Measurements from ENCODE around the gene CALML6.

CALML6 gene

DNA sequence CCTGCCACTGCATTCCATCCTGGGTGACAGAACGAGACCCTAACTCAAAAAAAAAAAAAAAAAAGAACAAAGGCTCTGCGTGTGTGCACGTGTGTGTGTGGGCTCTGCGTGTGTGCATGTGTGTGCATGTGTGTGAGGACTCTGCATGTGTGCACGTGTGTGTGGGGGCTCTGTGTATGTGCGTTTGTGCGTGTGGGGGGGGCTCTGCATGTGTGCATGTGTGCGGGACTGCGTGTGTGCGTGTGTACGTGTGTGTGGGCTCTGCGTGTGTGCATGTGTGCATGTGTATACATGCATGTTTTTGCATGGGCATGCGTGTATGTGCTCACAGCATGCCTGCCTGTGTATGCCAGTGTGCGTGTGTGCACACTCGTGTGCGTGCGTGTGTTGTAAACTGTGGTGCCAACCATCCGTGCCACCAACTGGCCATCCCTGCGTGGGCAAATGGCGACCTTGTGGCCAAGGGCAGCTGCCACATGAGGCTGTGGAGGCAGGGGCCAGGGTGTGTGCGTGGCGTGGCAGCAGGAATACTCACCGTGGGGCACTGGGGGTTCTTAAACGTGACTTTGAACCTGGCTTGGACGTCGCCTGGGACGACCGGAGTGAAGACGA, 30.8 kb downstream of the CALML6 start:
- CTCF ChIA-PET, result interaction anchor here (1.5 to 3.0 kb wide), 3 partner anchors 14 to 99 kb away, joined by 4 to 34 read pairs (median 21); no protein-coding TSS in a partner anchor

DNA sequence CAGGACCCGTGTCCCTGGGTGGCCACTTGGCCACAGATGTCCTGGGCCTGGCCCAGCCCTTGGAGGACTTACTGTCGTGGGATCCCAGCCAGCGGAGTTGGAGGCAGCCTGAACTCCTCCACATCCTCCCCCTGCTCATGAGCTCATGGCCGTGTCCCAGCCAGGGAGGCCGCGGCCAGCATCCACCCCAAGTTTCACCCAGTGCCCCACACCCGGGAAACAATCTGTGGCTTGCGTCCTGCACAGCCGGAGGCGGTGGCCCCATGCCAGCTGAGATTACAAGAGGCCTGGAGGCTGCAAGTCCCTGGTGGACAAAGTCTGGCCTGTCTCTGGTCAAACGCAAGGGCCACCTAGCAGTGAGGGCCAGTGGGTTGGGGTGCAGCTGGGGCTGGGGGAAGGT, 31.5 kb downstream of the CALML6 start:
- ChIA-PET POLR2A (no interaction called here), CTCF (interaction anchor here (1.5 to 2.2 kb wide), 3 partner anchors 15 to 98 kb away, joined by 4 to 21 read pairs (median 7); no protein-coding TSS in a partner anchor)
- Histone ChIP-seq H3K4me3 (ENCODE audit: low read depth, low read length) (no peak overlapping the region), H3K36me3 (ENCODE audit: control insufficient read depth in 2 of 2, insufficient read depth in 1 of 2, low read length in 2 of 2) (no peaks in the 10 kb centered on the region), H3K9me3 (ENCODE audit: control insufficient read depth, insufficient read depth, low read depth, low read length) (no peaks in the 10 kb centered on the region; the same call in 1 of the 2 replicates), H3K27ac (ENCODE audit: extremely low read depth, low read depth, low read length) (no peak overlapping the region), H3K4me1 (ENCODE audit: control insufficient read depth, insufficient read depth, low read length) (no peaks in the 10 kb centered on the region)
- TF ChIP-seq, protein P1, sequence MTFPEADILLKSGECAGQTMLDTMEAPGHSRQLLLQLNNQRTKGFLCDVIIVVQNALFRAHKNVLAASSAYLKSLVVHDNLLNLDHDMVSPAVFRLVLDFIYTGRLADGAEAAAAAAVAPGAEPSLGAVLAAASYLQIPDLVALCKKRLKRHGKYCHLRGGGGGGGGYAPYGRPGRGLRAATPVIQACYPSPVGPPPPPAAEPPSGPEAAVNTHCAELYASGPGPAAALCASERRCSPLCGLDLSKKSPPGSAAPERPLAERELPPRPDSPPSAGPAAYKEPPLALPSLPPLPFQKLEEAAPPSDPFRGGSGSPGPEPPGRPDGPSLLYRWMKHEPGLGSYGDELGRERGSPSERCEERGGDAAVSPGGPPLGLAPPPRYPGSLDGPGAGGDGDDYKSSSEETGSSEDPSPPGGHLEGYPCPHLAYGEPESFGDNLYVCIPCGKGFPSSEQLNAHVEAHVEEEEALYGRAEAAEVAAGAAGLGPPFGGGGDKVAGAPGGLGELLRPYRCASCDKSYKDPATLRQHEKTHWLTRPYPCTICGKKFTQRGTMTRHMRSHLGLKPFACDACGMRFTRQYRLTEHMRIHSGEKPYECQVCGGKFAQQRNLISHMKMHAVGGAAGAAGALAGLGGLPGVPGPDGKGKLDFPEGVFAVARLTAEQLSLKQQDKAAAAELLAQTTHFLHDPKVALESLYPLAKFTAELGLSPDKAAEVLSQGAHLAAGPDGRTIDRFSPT (tag by site-specific recombination; IDR thresholded peaks at IDR 0.05), result no peak
- TF ChIP-seq OVOL3 (tag by site-specific recombination; IDR thresholded peaks at IDR 0.05) (no peak), ZBTB1 (tag by site-specific recombination; IDR thresholded peaks at IDR 0.05) (no peak), HOXA7 (CRISPR knock-in tag; IDR thresholded peaks at IDR 0.05; ENCODE audit: borderline replicate concordance) (no peak), EGR2 (tag by site-specific recombination; IDR thresholded peaks at IDR 0.05; ENCODE audit: low read depth) (peak; percentile 45; the same call in 1 of the 2 replicates), ZFHX2 (tag by site-specific recombination; conservative IDR thresholded peaks at IDR 0.05) (peak; percentile 48; the same call in 1 of the 2 replicates), ZNF16 (tag by site-specific recombination; IDR thresholded peaks at IDR 0.05; ENCODE audit: low read depth) (no peak)
- TF ChIP-seq, protein P2, sequence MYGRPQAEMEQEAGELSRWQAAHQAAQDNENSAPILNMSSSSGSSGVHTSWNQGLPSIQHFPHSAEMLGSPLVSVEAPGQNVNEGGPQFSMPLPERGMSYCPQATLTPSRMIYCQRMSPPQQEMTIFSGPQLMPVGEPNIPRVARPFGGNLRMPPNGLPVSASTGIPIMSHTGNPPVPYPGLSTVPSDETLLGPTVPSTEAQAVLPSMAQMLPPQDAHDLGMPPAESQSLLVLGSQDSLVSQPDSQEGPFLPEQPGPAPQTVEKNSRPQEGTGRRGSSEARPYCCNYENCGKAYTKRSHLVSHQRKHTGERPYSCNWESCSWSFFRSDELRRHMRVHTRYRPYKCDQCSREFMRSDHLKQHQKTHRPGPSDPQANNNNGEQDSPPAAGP (tag by site-specific recombination; IDR thresholded peaks at IDR 0.05), result no peak
- TF ChIP-seq, protein P3, sequence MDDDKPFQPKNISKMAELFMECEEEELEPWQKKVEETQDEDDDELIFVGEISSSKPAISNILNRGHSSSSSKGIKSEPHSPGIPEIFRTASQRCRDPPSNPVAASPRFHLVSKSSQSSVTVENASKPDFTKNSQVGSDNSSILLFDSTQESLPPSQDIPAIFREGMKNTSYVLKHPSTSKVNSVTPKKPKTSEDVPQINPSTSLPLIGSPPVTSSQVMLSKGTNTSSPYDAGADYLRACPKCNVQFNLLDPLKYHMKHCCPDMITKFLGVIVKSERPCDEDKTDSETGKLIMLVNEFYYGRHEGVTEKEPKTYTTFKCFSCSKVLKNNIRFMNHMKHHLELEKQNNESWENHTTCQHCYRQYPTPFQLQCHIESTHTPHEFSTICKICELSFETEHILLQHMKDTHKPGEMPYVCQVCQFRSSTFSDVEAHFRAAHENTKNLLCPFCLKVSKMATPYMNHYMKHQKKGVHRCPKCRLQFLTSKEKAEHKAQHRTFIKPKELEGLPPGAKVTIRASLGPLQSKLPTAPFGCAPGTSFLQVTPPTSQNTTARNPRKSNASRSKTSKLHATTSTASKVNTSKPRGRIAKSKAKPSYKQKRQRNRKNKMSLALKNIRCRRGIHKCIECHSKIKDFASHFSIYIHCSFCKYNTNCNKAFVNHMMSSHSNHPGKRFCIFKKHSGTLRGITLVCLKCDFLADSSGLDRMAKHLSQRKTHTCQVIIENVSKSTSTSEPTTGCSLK (tag by site-specific recombination; IDR thresholded peaks at IDR 0.05), result no peak

More for the DNA sequence above, 30.8 kb downstream of the CALML6 start:
- TF ChIP-seq SETDB1 (IDR thresholded peaks at IDR 0.05; ENCODE audit: insufficient read length, low read length) (no peak), ZSCAN30 (tag by site-specific recombination; IDR thresholded peaks at IDR 0.05) (no peak), ZNF837 (tag by site-specific recombination; IDR thresholded peaks at IDR 0.05) (no peak), ZFP69B (tag by site-specific recombination; IDR thresholded peaks at IDR 0.05) (no peak), ZNF221 (tag by site-specific recombination; IDR thresholded peaks at IDR 0.05; ENCODE audit: borderline replicate concordance) (no peak), ZNF585B (tag by site-specific recombination; IDR thresholded peaks at IDR 0.05) (no peak), ZNF629 (tag by site-specific recombination; IDR thresholded peaks at IDR 0.05) (no peak)
- TF ChIP-seq, protein P4, sequence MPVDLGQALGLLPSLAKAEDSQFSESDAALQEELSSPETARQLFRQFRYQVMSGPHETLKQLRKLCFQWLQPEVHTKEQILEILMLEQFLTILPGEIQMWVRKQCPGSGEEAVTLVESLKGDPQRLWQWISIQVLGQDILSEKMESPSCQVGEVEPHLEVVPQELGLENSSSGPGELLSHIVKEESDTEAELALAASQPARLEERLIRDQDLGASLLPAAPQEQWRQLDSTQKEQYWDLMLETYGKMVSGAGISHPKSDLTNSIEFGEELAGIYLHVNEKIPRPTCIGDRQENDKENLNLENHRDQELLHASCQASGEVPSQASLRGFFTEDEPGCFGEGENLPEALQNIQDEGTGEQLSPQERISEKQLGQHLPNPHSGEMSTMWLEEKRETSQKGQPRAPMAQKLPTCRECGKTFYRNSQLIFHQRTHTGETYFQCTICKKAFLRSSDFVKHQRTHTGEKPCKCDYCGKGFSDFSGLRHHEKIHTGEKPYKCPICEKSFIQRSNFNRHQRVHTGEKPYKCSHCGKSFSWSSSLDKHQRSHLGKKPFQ (tag by site-specific recombination; IDR thresholded peaks at IDR 0.05), result no peak
- TF ChIP-seq, protein P5, sequence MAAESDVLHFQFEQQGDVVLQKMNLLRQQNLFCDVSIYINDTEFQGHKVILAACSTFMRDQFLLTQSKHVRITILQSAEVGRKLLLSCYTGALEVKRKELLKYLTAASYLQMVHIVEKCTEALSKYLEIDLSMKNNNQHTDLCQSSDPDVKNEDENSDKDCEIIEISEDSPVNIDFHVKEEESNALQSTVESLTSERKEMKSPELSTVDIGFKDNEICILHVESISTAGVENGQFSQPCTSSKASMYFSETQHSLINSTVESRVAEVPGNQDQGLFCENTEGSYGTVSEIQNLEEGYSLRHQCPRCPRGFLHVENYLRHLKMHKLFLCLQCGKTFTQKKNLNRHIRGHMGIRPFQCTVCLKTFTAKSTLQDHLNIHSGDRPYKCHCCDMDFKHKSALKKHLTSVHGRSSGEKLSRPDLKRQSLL (tag by site-specific recombination; IDR thresholded peaks at IDR 0.05), result no peak
- TF ChIP-seq, protein P6, sequence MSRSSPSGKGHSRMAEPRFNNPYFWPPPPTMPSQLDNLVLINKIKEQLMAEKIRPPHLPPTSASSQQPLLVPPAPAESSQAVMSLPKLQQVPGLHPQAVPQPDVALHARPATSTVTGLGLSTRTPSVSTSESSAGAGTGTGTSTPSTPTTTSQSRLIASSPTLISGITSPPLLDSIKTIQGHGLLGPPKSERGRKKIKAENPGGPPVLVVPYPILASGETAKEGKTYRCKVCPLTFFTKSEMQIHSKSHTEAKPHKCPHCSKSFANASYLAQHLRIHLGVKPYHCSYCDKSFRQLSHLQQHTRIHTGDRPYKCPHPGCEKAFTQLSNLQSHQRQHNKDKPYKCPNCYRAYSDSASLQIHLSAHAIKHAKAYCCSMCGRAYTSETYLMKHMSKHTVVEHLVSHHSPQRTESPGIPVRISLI (tag by site-specific recombination; IDR thresholded peaks at IDR 0.05), result no peak
- no peaks in the 10 kb centered on the region; the same call in 1 of the 2 replicates for H3K9me3 ChIP-seq (ENCODE audit: control insufficient read depth, insufficient read depth, low read depth, low read length)
- no peak overlapping the region for H3K27ac ChIP-seq (ENCODE audit: extremely low read depth, low read depth, low read length)
- H3K36me3 ChIP-seq (ENCODE audit: control insufficient read depth in 2 of 2, insufficient read depth in 1 of 2, low read length in 2 of 2), result no peaks in the 10 kb centered on the region
- H3K4me1 ChIP-seq (ENCODE audit: control insufficient read depth, insufficient read depth, low read length), result no peaks in the 10 kb centered on the region
- POLR2A ChIA-PET, result no interaction called here
- no peak overlapping the region for H3K4me3 ChIP-seq (ENCODE audit: low read depth, low read length)
